HG03342 (cell line): ENCODE data around the gene IL1RAPL2.

Experiments used
- ATAC-seq: cut with Tn5 transposase; IDR thresholded peaks from one replicate; pipeline ENCODE4 v1.9.1; 2021; ENCODE audit warnings: mild to moderate bottlenecking, moderate library complexity; ENCODE audit not compliant: unreplicated experiment

IL1RAPL2 gene

DNA sequence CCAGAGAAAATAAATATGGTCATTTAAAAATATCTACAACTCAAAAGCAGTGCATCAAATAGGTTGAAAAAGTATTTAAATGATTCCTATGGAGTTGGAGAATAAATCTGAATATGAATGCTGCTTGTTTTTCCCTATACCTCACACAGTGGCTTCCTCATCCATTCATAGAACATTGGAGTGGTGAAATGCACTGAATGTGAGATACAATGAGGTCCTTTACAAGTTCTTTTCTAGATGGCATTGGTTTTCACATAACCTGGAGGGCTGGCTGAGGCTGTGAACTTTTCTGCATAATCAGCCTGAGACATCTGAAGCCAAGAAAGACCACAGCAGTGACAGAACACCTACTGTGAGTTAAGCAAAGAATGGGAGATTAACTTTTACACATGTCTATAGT is 977.3 kb downstream of the IL1RAPL2 start:
- no peak for ATAC-seq

DNA sequence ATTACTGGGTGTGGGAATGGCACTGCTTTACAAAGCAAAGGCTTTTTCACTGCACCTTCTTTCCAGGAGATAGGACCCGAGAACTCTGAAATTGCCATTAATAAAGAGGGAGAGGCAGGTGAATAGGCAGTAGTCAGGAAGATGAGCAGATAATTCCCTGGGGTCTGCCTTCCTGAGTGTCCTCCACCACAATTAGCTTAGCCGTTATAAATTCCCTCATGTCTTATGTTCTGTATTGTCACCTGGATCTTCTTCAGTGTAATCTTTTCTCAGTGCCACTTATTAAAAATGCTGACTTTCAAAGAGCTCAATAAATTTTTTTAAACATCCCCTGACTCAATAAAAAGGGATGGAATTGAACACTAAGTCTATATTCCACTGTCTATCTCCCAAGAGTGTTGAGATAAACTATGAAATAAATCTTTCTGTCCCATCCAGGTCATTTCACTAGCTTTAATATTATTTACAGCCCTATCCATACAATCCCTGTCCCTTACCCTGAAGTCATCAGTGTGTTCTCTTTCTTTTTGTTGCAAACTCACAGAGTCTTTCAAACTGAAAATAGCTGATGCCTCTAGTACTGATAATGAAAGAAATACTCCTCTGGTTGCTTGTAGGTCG is 984.2 kb downstream of the IL1RAPL2 start:
- no peak for ATAC-seq

DNA sequence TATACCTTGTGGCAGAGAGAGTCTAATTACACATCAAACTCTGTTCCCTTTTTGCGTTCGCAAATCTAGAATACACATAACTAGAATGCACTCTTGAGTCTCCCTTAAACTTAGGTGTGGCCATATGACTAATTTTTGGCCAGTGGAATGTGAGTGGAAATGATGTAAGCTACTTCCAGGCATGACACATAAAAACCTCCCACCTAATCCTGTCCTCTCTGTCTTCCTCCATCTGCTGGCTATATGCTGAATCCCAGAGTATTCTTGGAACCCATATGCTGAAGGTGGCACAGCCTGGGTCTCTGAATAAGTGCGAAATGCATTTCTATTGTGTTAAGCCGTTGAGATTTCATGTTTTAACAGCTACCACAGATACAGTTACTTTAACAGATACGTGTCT is 986.4 kb downstream of the IL1RAPL2 start:
- no peak for ATAC-seq

DNA sequence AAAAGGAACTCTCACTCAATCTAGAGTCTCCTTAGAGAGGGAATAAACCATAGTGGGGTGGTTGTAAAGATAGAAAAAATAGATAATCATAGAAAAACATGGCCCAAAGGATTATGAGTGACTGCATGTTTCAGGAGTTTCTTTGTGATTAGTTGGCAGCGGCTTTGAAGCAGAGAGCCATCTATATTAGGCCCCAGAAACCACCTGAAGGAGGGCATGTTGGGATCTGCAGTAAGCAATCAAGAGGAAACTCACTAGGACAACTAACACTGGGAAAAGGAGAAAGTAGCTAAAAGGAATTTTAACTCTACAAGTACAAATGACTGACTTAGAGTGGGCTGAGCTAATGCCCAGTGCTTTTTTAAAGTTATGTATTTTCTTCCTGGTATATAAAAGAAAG is 987.1 kb downstream of the IL1RAPL2 start:
- no peak for ATAC-seq

DNA sequence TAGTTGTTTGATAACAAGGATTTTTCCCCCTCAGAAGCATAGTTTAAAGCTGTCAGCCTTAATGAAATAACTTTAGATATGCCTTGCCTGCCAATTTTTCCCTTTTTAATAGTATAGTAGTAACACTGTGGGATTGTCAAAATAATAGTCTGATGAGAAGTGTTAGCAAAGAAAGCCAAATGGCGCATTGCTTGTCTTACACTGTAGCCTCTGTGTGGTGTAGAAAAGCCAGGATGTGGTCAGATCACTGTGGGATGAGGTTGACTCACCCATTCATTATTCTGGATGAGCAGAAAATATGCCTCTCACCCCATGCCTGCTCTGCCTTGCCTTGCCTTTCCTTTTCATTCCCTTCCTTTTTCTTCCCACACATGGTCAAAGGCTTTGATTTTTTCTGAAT is 998.5 kb downstream of the IL1RAPL2 start:
- no peak for ATAC-seq

DNA sequence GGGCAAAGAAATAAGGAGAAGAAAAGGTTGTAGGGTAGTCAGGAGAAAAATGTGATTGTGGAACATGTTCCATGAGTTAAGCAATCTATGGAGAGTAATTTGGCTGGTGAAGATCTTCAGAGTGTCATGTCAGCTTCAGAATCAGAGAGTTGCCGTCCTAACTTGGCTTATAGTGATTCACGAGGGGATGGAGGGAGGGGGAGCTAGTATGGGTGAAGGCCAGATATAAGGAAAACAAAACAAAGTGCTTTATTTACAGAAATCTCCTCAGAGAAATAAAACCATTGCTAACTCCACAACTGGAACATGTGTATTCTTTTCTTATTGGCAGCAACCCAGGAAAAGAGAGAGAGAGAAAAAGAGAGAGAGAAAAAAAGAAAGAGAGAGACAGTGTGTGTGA is 999.9 kb downstream of the IL1RAPL2 start:
- no peak for ATAC-seq

DNA sequence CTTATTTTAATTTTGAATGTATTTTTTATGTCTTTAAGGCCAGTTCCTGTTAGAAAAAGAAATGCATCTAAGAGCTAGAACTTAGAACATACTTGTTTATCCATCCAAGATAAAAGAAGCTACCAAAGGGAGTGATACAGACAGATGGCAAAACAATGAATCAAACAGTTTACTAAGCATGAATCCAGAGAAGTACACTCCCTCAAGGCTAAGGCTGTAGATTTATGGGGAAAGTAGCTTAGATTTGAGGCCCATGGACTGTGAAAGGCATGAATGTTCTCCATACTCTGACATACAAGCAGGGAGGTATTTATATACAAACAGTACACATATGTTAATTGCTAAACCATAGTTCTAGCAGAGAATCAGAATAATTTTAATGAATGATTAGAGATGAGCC is 1001.1 kb downstream of the IL1RAPL2 start:
- ATAC-seq: no peak

DNA sequence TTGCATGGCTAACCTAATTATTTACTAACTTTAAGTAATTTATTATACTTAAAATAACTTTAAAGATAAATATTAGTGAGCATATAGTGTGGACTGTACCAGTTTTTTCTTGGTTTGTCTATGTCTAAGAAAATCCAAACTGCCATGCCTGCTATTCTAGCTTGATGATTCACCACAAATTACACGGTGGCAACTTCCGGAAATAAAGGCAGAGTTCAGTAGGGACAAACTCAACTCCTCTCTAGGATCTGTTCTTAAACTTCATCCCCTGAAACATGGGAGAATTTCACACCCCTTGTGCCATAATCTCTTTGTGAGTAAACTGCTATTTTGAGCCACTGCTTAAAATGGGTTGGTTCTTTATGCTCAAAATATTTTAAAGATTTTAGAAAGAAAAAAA is 1042.7 kb downstream of the IL1RAPL2 start:
- no peak for ATAC-seq

DNA sequence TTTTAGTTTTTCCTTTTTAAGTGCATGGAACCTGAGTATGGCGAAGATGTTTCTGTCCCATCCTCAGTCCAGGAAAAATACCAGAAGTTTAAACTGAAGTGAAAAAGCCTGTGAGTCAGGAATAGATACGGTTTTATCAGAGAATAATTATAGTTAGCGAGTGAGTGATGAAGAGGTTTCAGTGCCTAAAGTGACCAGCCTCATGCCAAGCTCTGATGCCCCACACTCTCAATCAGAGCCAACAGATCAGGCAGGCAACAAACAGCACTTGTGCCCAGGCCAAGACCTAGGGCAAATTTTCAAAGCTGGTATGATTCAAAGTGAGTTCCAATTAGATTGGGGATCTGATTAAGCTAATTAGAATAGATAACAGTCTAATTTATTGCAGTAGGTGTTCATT is 1043.5 kb downstream of the IL1RAPL2 start:
- no peak for ATAC-seq

DNA sequence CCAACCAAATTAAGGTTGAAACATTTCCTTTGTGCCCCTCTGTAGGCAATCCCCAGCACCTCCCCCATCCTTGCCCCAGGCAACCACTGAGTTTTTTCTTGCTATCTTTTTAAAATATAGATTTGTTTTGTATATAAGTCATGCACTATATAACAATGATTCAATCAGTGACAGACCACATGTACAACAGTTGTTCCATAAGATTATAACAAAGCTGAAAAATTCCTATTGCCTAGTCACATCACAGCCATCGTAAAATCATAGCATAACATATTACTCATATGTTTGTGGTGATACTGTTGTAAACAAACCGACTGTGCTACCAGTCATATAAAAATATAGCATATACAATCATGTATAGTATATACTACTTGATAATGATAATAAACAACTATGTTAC is 1044.4 kb downstream of the IL1RAPL2 start:
- no peak for ATAC-seq

DNA sequence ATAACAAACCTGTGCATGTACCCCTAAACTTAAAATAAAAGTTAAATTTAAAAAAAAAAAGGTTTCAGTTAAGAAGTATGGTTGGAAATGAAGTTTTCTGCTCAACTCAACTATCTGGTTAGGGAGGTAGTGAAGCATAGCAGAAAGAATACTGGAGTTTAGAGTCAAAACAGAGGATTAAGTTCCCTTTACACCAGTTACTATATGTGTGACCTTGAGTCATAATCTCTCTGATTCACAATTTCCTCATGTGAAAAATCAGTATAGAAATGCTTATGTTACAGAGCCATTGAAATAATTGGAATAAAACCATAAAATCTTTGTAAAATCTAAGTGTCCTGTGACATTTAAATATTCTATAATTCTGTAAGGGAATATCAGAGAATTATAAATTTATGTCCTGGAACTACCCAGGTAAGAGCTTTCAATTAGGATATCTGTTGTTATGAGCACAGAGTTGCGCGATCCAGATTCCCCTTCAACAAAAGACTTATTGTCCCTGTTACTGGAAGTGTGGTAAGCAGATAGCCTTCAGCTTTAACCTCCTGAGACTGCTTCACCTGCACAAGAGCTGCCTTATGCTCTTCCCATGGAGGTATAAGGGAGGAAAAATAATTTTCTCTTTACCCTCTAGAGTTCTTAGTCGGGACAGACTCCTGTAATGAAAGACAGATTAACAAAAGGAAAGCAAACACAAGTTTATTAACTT is 1052.5 kb downstream of the IL1RAPL2 start:
- ATAC-seq: no peak

DNA sequence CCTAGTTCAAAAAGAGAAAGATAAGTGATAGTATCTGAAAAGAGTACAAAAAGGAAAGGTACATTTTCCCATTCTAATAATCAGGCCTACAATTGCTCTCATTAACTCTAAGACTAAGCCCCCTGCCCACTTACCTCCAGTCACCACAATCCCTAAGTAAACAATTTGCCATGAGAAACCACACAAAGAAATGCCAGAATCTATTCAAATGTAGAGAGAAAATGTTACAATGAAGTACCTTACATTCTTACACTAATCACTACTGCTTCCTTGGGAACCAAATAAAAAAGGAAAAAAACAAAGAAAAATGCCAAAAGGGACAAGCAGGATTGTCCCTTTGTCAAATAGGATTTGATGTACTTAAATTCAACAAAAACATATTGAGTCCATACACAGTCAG is 1068.2 kb downstream of the IL1RAPL2 start:
- no peak for ATAC-seq

DNA sequence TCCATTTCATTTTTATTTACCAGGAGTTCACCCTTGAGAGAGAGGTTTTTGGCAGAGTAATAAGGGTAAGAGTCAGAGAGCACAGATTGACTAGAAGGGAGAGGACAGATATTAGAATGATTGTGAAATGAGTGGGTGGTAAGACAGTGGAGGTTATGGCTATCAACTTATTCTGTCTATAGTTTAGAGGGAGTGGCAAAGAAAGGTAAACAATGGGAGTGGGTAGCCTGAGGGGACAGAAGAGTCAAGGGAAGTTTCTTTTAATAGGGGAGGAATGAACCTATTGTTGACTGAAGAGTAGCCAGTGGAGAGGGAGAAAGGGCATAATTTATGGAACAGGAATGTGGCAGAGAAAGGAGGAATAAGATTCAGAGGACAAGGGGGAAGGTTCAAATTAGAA is 1069.8 kb downstream of the IL1RAPL2 start:
- ATAC-seq: no peak

DNA sequence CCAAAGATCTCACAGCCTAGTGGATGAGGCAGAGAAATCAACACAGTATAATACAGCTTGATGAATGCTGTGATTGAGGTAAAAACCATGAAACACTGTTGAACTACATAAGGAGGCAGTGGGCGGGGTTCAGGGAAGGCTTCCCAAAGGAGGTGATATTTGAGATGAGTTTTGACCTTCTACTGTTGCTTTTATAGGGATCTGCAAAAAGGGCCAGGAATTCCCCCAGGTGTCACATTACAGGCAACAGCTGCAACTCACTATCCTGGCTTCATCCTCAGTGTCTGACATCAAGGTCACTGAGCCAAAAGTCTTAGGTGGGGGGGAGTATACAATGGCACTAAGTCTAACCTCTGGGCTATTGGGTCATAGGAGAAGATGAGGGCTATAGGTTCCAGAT is 1070.7 kb downstream of the IL1RAPL2 start:
- ATAC-seq: no peak

DNA sequence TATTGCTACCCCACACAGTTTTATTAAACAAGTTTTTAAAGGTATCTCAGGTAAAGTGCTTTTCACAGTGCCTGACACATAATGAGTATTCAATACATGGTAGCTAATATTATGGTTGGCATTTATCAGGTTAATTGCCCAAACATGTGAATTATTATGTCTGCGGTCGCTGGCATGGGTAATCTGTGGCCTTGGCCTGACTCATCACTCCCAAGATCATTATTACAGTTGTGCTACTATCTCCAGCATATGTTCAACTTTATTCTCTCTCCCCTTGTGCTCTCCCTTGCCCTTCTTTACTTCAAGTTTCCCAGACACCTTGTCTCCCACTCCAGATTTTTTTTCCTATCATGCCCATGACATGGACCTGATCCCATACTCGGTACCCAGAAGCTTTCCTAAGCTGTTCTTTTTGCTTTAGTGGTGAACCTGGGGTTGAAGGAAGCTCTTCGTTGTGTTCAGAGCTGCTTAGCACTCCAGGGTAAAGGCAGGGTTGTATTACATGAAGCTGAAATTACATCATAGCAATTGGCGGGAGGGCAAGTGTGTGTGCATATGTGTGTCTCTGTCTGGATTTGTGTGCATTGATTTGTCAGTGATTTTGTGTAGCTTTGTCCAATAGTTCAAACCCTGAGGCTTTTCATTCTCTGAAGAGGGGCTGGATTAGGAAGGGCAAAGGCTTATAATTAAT is 1079.8 kb downstream of the IL1RAPL2 start:
- no peak for ATAC-seq

DNA sequence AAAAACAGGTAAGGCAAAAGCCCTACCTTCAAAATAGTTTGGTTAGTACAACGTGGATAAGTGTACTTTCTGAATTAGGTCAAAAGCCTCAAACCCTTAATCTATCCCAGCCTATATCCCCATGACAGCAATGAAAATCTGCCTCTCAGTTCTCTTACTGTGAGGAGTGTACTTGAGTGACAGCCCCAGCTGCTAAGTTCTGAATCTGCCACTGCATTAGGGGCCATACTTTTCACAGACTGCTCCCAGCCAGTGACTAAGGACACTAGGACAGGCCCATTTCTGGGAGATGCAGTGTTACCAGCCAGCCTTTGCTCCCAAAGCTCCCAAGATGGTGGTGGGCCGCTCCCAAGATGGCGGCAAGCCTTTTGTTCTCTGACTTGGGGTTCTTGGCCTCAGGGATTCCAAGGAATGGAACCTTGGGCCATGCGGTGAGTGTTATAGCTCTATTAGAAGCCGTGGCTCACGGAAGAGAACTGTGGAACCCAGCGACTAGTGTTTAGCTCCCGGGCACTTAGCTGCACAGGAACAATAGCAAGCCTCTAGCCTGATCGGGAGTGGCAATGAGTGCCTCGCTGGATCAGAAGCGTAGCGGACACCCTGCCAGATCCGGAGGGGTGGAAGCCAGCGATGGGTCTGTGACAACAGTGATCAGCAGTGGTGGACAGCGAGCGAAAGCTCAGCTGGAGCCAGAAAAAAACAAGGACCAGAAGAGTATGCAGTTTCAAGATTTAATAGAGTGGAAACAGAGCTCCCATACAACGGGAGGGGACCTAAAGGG is 1080.8 kb downstream of the IL1RAPL2 start:
- no peak for ATAC-seq

DNA sequence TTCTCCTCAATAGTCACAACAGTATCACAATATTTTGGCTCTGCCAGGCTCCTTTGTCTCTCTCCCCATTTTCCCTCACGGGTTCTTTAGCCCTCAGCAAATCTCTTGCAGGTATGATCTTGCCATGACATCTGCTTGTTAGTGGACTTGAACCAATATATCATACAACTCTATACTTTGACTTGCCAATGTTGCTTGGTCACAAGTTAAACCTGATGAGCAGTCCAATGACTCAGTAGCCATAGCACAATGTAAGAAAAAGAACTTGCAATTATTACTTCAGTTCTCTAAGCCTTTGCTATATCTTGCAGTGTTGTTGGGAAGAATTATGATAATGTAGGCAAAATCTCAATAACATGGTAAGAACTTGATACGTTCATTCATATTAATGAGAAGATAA is 1081.8 kb downstream of the IL1RAPL2 start:
- no peak for ATAC-seq

DNA sequence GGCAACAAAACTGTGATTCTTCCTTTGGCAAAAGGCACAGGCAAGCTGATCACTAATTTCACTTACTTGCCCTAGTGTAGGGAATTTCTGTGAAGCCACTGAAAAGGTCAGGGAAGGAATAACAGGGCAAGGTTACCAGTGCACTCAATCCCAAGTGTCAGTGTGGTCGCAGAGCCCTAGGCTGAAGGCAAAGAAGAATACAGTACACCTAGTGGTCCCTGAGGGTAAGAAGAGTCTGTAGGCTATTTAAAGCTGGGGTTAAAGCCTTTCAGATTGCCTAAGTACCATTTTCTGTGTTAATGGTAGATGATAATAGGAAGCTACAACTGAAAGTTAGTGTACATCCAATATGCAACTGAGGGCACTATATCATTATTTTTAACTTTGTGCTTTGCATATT is 1082.7 kb downstream of the IL1RAPL2 start:
- ATAC-seq: no peak

DNA sequence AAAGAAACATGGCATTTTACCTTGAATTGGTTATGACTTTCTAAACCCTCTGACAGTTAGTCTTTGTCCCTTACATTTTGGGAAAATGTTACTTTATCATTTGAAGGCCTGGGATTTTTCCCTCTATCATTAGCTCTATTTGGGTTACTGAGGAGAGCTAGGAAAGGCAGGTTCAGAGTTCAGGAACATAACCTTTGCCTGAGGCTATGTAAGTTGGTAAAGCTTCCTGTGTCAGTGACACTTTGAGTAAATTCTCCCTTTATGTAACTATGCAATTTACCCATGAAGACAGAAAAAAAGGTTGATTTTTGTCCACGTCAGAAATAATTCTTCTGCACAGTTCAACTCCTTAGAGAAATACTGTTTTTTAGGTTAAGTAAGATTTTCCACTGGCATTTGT is 1084.6 kb downstream of the IL1RAPL2 start:
- no peak for ATAC-seq

DNA sequence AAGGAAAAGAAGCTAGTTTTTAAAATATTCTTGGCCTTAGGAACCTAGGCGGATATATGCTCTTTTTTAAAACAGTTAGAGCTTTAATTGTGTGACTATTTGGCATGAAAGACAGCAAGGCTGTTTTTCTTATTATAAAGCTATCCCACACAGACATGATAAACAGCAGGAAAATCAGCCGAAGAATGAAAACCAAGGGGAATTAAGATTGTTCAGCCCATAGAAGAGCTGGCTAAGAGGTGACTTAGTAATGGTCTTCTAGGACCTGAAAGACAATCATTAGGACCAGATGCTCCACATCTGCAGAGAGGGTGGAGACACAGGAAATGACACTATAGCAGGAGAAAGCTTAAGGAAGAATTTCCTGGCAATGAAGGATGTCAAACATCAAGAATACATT is 1085.0 kb downstream of the IL1RAPL2 start:
- ATAC-seq: no peak

DNA sequence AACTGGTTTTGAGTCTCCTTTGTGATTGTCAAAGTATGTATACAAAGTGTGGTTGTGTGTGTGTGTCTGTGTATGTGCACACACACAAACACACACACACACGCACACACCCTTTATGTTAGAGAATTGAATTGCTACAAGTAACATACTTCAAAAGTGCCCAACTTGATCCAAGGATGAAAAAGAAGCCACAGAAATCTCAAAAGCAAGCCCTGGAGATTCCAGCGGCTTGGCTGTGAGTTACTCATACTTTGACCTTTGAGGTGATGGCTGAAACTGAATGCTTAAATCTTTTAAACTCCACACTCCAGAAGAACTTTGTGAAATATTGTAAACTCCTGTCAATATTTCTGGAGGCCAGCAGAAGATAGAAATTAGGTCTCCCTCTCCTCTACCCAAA is 1087.9 kb downstream of the IL1RAPL2 start:
- no peak for ATAC-seq

DNA sequence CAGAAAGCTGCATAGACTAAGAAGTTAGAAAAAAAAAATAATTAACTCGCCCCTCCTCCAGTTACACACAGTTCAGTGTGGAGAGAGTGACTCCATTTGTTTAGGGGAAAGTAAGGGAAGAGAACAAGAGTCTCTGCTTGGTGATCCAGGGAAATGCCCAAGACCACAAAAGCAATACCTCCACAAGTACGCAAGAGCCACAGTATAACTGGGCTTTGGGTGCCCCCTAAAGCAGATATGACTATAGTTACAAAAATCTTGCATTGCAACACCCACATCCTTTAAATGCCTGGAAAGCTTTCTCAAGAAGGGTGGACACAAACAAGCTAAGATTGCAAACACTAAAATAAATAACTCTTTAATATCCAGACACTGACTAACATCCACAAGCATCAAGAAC is 1092.1 kb downstream of the IL1RAPL2 start:
- ATAC-seq: no peak
